K562 (cell line): Measurements from ENCODE around the gene ANKLE1. TPM values are rescaled to one million over a fixed set of nuclear protein-coding genes. Genes with fewer than 3 reads are reported as not detected.

Experiments used
- ETV5 ChIP-seq: sonication (generic); formaldehyde crosslinking; IDR thresholded peaks from 2 replicates; pipeline ENCODE4 v1.4.0; 2020; ENCODE audit warnings: low read depth, mild to moderate bottlenecking, missing genetic modification reagents
- HMGN3 ChIP-seq: IDR thresholded peaks from 2 replicates; pipeline ENCODE4 v1.6.1; 2011; ENCODE audit warnings: borderline replicate concordance, low read depth, mild to moderate bottlenecking, mixed read lengths, low read length; ENCODE audit not compliant: insufficient read length; ENCODE audit errors: extremely low read depth
- MAFK ChIP-seq: IDR thresholded peaks from 2 replicates; pipeline ENCODE4 v1.6.1; 2011; ENCODE audit warnings: low read length, improper control_type of control experiment
- NFATC3 ChIP-seq: fragments of 450-650 bp; IDR thresholded peaks from 2 replicates; pipeline ENCODE4 v1.6.1; 2017; ENCODE audit warnings: mild to moderate bottlenecking
- SNRNP70 ChIP-seq: fragments of 200-400 bp; formaldehyde crosslinking; optimal IDR thresholded peaks from 2 replicates; pipeline ENCODE3; 2017; ENCODE audit warnings: low read depth, low read length
- polyA plus RNA-seq, 8 experiments: library from polyadenylated mRNA; depleted of rRNA in 4 of 8; stranded (reverse) in 5 of 8; unstranded in 3 of 8; fragments of >200 nt; fragmentation: Nextera tagmentation in 2 of 8; fragmentation: Illumina TruSeq in 1 of 8; extraction: Ambion mirVana in 2 of 8; extraction: Trizol in 1 of 8; gene quantifications; 2 replicates each; pipeline versions ENCODE4 v1.2.1 to v1.2.3, GENCODE V29; 2011 to 2014; ENCODE audit warnings: inconsistent platforms in 1 of 8, missing spikeins in 1 of 8
- total RNA-seq, 7 experiments: library from RNA; depleted of rRNA in 6 of 7; stranded (reverse); fragments of >200 nt in 6 of 7; fragmentation: Illumina TruSeq in 2 of 7; extraction: Trizol in 2 of 7; gene quantifications; 2 replicates each; pipeline versions ENCODE4 v1.2.1 to v1.2.3, GENCODE V29; 2011 to 2021; ENCODE audit warnings: low replicate concordance in 1 of 7
- TF ChIP-seq, protein P1 (sequence below), 2 experiments: fragments of 150-350 bp in 1 of 2; IDR thresholded peaks; 2 replicates each; pipeline ENCODE4 v1.6.1; 2012 to 2016; ENCODE audit warnings: low read depth in 2 of 2, low read length in 2 of 2, mild to moderate bottlenecking in 1 of 2, moderate library complexity in 1 of 2
- TF ChIP-seq, protein P2 (sequence below): fragments of 450-650 bp; IDR thresholded peaks from 2 replicates; pipeline ENCODE4 v1.6.1; 2016; ENCODE audit warnings: low read depth
- TF ChIP-seq, protein P3 (sequence below): fragments of 450-650 bp; conservative IDR thresholded peaks from 2 replicates; pipeline ENCODE4 v1.6.1; 2016; ENCODE audit warnings: missing genetic modification characterization, low read depth, mild to moderate bottlenecking, missing compliant biosample characterization, moderate library complexity
- TF ChIP-seq, protein P4 (sequence below): IDR thresholded peaks from 2 replicates; pipeline ENCODE4 v1.6.1; 2016; ENCODE audit warnings: missing genetic modification characterization, missing compliant biosample characterization
- TF ChIP-seq, protein P5 (sequence below): sonication (generic); formaldehyde crosslinking; IDR thresholded peaks from 2 replicates; pipeline ENCODE4 v1.8.1; 2022; ENCODE audit warnings: missing genetic modification reagents

ANKLE1 gene
- total and polyA plus RNA-seq, 9 of the 15 experiments (the other 6 are each of a cell fraction or from before 2014, with no cell fraction given) = 0.63 to 9.2 (median 2.9) TPM

DNA sequence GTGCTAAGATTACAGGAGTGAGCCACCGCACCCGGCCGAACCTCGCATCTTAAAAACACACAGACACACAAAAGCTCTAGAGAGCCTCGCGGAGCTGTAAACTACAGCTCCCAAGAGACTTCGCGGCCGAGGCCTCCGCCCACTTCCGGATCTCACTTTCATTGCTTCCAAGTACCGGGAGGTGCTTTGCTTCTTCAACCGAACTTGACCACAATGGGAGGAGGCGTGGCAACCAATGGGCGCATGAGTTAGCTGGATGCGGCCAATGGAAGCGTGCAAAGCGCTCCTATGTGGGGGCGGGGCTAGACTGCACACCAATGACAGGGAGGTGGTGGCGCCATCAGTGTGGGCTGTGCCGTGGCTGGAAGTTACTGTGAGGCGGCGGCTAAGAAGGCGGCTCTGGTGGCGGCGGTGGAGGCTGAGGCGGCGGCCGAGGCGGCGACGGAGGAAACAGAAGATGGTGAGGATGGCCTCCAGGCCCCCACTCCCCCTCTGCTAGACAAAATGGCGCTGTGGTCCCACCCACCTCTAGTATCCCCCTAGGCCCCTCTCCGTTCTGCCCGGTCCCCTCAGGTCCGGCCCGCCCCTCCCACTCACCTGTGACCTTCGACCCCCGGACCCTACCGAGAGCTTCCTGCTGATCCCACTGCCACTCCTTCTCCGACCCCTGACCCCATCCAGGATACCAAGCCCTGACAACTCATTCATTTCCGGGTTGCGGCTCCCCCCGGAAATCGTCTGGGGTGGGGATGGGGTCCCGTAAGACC is 27.7 kb downstream of the ANKLE1 start, which contains the start of gene DDA1 (continued):
- TF ChIP-seq, protein P1, sequence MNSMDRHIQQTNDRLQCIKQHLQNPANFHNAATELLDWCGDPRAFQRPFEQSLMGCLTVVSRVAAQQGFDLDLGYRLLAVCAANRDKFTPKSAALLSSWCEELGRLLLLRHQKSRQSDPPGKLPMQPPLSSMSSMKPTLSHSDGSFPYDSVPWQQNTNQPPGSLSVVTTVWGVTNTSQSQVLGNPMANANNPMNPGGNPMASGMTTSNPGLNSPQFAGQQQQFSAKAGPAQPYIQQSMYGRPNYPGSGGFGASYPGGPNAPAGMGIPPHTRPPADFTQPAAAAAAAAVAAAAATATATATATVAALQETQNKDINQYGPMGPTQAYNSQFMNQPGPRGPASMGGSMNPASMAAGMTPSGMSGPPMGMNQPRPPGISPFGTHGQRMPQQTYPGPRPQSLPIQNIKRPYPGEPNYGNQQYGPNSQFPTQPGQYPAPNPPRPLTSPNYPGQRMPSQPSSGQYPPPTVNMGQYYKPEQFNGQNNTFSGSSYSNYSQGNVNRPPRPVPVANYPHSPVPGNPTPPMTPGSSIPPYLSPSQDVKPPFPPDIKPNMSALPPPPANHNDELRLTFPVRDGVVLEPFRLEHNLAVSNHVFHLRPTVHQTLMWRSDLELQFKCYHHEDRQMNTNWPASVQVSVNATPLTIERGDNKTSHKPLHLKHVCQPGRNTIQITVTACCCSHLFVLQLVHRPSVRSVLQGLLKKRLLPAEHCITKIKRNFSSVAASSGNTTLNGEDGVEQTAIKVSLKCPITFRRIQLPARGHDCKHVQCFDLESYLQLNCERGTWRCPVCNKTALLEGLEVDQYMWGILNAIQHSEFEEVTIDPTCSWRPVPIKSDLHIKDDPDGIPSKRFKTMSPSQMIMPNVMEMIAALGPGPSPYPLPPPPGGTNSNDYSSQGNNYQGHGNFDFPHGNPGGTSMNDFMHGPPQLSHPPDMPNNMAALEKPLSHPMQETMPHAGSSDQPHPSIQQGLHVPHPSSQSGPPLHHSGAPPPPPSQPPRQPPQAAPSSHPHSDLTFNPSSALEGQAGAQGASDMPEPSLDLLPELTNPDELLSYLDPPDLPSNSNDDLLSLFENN (IDR thresholded peaks at IDR 0.05; ENCODE audit: low read depth in 2 of 2, low read length in 2 of 2) = no peak
- TF ChIP-seq, protein P2, sequence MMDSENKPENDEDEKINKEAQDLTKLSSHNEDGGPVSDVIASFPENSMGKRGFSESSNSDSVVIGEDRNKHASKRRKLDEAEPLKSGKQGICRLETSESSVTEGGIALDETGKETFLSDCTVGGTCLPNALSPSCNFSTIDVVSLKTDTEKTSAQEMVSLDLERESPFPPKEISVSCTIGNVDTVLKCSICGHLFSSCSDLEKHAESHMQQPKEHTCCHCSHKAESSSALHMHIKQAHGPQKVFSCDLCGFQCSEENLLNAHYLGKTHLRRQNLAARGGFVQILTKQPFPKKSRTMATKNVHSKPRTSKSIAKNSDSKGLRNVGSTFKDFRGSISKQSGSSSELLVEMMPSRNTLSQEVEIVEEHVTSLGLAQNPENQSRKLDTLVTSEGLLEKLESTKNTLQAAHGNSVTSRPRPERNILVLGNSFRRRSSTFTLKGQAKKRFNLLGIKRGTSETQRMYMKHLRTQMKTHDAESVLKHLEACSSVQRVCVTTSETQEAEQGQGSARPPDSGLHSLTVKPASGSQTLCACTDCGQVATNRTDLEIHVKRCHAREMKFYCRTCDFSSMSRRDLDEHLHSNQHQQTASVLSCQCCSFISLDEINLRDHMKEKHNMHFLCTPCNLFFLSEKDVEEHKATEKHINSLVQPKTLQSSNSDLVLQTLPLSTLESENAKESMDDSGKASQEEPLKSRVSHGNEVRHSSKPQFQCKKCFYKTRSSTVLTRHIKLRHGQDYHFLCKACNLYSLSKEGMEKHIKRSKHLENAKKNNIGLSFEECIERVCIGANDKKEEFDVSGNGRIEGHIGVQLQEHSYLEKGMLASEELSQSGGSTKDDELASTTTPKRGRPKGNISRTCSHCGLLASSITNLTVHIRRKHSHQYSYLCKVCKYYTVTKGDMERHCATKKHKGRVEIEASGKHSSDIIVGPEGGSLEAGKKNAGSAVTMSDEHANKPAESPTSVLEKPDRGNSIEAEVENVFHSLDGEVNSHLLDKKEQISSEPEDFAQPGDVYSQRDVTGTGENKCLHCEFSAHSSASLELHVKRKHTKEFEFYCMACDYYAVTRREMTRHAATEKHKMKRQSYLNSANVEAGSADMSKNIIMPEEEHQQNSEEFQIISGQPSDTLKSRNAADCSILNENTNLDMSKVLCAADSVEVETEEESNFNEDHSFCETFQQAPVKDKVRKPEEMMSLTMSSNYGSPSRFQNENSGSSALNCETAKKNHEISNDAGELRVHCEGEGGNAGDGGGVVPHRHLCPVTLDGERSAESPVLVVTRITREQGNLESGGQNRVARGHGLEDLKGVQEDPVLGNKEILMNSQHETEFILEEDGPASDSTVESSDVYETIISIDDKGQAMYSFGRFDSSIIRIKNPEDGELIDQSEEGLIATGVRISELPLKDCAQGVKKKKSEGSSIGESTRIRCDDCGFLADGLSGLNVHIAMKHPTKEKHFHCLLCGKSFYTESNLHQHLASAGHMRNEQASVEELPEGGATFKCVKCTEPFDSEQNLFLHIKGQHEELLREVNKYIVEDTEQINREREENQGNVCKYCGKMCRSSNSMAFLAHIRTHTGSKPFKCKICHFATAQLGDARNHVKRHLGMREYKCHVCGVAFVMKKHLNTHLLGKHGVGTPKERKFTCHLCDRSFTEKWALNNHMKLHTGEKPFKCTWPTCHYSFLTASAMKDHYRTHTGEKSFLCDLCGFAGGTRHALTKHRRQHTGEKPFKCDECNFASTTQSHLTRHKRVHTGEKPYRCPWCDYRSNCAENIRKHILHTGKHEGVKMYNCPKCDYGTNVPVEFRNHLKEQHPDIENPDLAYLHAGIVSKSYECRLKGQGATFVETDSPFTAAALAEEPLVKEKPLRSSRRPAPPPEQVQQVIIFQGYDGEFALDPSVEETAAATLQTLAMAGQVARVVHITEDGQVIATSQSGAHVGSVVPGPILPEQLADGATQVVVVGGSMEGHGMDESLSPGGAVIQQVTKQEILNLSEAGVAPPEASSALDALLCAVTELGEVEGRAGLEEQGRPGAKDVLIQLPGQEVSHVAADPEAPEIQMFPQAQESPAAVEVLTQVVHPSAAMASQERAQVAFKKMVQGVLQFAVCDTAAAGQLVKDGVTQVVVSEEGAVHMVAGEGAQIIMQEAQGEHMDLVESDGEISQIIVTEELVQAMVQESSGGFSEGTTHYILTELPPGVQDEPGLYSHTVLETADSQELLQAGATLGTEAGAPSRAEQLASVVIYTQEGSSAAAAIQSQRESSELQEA = no peak
- TF ChIP-seq, protein P3, sequence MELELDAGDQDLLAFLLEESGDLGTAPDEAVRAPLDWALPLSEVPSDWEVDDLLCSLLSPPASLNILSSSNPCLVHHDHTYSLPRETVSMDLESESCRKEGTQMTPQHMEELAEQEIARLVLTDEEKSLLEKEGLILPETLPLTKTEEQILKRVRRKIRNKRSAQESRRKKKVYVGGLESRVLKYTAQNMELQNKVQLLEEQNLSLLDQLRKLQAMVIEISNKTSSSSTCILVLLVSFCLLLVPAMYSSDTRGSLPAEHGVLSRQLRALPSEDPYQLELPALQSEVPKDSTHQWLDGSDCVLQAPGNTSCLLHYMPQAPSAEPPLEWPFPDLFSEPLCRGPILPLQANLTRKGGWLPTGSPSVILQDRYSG = no peak
- TF ChIP-seq ETV5 (CRISPR knock-in tag) (no peak; the same call in 1 of the 2 replicates), SNRNP70 (no peak), HMGN3 (no peak), NFATC3 (no peak), MAFK (no peak)
- TF ChIP-seq, protein P4, sequence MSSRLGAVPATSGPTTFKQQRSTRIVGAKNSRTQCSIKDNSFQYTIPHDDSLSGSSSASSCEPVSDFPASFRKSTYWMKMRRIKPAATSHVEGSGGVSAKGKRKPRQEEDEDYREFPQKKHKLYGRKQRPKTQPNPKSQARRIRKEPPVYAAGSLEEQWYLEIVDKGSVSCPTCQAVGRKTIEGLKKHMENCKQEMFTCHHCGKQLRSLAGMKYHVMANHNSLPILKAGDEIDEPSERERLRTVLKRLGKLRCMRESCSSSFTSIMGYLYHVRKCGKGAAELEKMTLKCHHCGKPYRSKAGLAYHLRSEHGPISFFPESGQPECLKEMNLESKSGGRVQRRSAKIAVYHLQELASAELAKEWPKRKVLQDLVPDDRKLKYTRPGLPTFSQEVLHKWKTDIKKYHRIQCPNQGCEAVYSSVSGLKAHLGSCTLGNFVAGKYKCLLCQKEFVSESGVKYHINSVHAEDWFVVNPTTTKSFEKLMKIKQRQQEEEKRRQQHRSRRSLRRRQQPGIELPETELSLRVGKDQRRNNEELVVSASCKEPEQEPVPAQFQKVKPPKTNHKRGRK (tag) = no peak
- TF ChIP-seq, protein P5, sequence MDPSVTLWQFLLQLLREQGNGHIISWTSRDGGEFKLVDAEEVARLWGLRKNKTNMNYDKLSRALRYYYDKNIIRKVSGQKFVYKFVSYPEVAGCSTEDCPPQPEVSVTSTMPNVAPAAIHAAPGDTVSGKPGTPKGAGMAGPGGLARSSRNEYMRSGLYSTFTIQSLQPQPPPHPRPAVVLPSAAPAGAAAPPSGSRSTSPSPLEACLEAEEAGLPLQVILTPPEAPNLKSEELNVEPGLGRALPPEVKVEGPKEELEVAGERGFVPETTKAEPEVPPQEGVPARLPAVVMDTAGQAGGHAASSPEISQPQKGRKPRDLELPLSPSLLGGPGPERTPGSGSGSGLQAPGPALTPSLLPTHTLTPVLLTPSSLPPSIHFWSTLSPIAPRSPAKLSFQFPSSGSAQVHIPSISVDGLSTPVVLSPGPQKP = no peak
